Thyroid gland (tissue), 4 donors: Measurements from ENCODE around the gene INPP5F. TPM values are rescaled to one million over a fixed set of nuclear protein-coding genes. Genes with fewer than 3 reads are reported as not detected.
"Not testable (repeated sequence)": the region's sequence is repeated elsewhere in the genome, so short reads cannot be mapped to it uniquely, and the experiment has no call there.

Experiments
- DNase-seq, 2 donors: peaks; one replicate each; pipeline ENCODE4 v3.0.0-alpha.2; 2019
- H3K27ac ChIP-seq, 3 donors: fragments of 200-600 bp; sonication (generic); 1 replicate in 2 of 3; 2 replicates in 1 of 3; pipeline ENCODE4 v1.5.1; 2016 to 2019; ENCODE audit warnings: mild to moderate bottlenecking in 1 of 3, moderate library complexity in 1 of 3
- H3K27me3 ChIP-seq: fragments of 200-600 bp; sonication (generic); one replicate; pipeline ENCODE4 v1.5.1; 2019
- H3K36me3 ChIP-seq, 2 donors: fragments of 200-600 bp; sonication (generic); one replicate each; pipeline ENCODE4 v1.5.1; 2016 to 2019
- H3K4me1 ChIP-seq, 2 donors: fragments of 200-600 bp; sonication (generic); one replicate each; pipeline ENCODE4 v1.5.1; 2017 to 2019
- H3K4me3 ChIP-seq, 3 donors: fragments of 200-600 bp; sonication (generic); replicated peaks in 1 of 3; 1 replicate in 2 of 3; 2 replicates in 1 of 3; pipeline ENCODE4 v1.5.1; 2016; ENCODE audit warnings: mild to moderate bottlenecking in 1 of 3
- H3K9me3 ChIP-seq: fragments of 200-600 bp; sonication (generic); one replicate; pipeline ENCODE4 v1.5.1; 2017
- POLR2A ChIP-seq, 2 donors: fragments of 450-650 bp; IDR thresholded peaks; one replicate each; pipeline ENCODE4 v1.6.1; 2017; ENCODE audit warnings: antibody characterized with exemption in 2 of 2, mild to moderate bottlenecking in 2 of 2, moderate library complexity in 1 of 2
- WGBS, 2 donors: methylation state at CpG; one replicate each; pipeline ENCODE4 v1.1.5; 2017; 5-methylcytosine and 5-hydroxymethylcytosine counted together
- intact Hi-C: fragments of 100-400 bp; cut with DNase I; formaldehyde crosslinking; loops from one replicate; pipeline ENCODE4 v1.15.1; 2023
- total RNA-seq, 4 donors: library from RNA; depleted of rRNA; stranded (reverse); fragments of >200 nt; gene quantifications; one replicate each; pipeline ENCODE4 v1.2.3, GENCODE V29; 2016
- TF ChIP-seq, protein P1 (sequence below), 6 experiments: fragments of 200-600 bp in 3 of 6; fragments of 450-650 bp in 3 of 6; sonication (generic) in 3 of 6; IDR thresholded peaks; one replicate each; pipeline ENCODE4 v1.5.1; 2016 to 2019; ENCODE audit warnings: antibody characterized with exemption in 6 of 6, mild to moderate bottlenecking in 2 of 6, inconsistent platforms in 1 of 6, moderate library complexity in 1 of 6

The INPP5F gene
- total RNA-seq, 4 donors from 2014 or later, result 12.6 to 14.9 (median 13.4) TPM

DNA sequence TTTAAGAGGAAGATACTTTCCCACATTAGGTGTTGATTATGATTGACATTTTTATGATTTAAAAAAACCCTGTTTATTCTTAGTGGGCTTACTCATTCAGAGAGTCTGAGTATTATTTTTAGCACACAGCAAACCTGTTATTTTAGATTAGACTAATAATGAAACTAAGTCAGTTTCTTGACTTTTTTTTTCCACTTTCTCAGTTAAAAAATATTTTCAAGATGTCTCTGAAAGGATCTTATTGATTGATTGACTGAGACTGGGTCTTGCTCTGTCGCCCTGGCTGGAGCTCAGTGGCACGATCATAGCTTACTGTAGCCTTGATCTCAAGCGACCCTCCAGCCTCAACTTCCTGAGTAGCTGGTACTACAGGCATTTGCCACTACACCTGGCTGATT lies 20.4 kb upstream of the INPP5F start:
- no peaks in the 10 kb centered on the region for H3K4me1 ChIP-seq
- 85 to 86% methylated on average over 3 of the region's 3 CpGs for WGBS, 2 donors
- no peaks in the 10 kb centered on the region for H3K9me3 ChIP-seq
- no peak overlapping the region for H3K4me3 ChIP-seq
- no peak for TF ChIP-seq POLR2A (IDR thresholded peaks at IDR 0.05)
- TF ChIP-seq, protein P1, sequence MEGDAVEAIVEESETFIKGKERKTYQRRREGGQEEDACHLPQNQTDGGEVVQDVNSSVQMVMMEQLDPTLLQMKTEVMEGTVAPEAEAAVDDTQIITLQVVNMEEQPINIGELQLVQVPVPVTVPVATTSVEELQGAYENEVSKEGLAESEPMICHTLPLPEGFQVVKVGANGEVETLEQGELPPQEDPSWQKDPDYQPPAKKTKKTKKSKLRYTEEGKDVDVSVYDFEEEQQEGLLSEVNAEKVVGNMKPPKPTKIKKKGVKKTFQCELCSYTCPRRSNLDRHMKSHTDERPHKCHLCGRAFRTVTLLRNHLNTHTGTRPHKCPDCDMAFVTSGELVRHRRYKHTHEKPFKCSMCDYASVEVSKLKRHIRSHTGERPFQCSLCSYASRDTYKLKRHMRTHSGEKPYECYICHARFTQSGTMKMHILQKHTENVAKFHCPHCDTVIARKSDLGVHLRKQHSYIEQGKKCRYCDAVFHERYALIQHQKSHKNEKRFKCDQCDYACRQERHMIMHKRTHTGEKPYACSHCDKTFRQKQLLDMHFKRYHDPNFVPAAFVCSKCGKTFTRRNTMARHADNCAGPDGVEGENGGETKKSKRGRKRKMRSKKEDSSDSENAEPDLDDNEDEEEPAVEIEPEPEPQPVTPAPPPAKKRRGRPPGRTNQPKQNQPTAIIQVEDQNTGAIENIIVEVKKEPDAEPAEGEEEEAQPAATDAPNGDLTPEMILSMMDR (IDR thresholded peaks at IDR 0.05), result no peak
- H3K27ac ChIP-seq, result no peak overlapping the region
- H3K36me3 ChIP-seq, result no peaks in the 10 kb centered on the region
- no peak for DNase-seq
- intact Hi-C loops, result no loop called here
- H3K27me3 ChIP-seq, result no peaks in the 10 kb centered on the region

DNA sequence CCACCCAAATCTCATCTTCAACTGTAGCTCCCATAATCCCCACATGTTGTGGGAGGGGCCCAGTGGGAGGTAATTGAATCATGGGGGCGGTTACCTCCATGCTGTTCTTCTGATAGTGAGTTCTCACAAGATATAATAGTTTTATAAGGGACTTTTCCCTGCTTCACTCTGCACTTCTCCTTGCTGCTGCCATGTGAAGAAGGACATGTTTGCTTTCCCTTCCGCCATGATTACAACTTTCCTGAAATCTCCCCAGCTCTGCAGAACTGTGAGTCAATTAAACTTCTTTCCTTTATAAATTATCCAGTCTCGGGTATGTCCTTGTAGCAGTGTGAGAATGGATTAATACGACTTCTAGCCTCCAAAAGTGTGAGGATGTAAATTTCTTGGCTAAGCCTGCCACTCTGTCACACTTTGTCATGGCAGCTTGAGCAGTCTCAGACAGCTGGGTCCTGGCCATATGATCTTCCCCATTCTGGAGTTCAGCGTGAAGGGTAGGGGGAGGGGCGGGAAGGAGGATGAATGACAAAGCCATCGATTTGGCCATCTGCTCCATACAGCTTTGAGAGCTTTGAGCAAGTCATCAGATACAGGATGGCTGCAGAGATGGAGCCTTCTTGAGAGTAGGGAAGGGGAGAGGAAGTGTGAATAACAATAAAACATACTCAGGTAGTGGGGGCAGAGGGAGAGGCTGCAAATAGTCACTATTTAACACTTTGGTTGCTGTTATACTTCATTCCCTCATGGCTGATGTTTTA lies 19.1 kb upstream of the INPP5F start:
- Histone ChIP-seq H3K27ac (no peak overlapping the region), H3K4me1 (no peaks in the 10 kb centered on the region), H3K36me3 (no peaks in the 10 kb centered on the region), H3K4me3 (no peak overlapping the region), H3K9me3 (no peaks in the 10 kb centered on the region), H3K27me3 (no peaks in the 10 kb centered on the region)
- no peak for DNase-seq
- no peak for TF ChIP-seq POLR2A (IDR thresholded peaks at IDR 0.05)
- TF ChIP-seq, protein P1 (IDR thresholded peaks at IDR 0.05), result no peak
- WGBS, 2 donors, result 80 to 81% methylated on average over 7 of the region's 7 CpGs
- intact Hi-C loops, result no loop called here

DNA sequence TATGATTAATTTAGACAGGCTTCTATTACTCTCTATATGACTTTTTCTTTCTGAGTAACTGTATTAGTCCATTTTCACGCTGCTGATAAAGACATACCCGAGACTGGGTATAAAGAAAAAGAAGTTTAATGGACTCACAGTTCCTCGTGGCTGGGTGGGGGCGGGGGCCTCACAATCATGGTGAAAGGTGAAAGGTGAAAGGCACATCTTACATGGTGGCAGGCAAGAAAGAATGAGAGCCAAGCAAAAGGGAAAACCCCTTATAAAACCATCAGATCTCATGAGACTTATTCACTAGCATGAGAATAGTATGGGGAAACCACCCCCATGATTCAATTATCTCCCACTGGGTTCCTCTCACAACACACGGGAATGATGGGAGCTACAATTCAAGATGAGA lies 18.5 kb upstream of the INPP5F start:
- H3K9me3 ChIP-seq, H3K27me3 ChIP-seq, intact Hi-C loops, H3K4me3 ChIP-seq, H3K4me1 ChIP-seq, DNase-seq, H3K27ac ChIP-seq, H3K36me3 ChIP-seq: not testable (repeated sequence)
- 85 to 90% methylated on average over 5 of the region's 5 CpGs for WGBS, 2 donors

DNA sequence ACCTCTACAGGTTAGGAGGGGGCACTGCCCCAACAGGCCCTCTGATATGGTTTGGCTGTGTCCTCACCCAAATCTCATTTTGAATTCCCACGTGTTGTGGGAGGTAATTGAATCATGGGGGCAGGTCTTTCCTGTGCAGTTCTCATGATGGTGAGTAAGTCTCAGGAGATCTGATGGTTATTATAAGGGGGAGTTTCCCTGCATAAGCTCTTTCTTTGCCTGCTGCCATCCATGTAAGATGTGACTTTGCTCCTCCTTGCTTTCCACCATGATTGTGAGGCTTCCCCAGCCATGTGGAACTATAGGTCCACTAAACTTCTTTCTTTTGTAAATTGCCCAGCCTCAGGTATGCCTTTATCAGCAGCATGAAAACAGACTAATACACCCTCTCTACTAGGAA lies 14.9 kb upstream of the INPP5F start:
- 83 to 100% methylated on average over 1 of the region's 1 CpG for WGBS, 2 donors
- intact Hi-C loops, H3K36me3 ChIP-seq, H3K4me3 ChIP-seq, H3K9me3 ChIP-seq, H3K27me3 ChIP-seq, H3K4me1 ChIP-seq, H3K27ac ChIP-seq, DNase-seq: not testable (repeated sequence)

DNA sequence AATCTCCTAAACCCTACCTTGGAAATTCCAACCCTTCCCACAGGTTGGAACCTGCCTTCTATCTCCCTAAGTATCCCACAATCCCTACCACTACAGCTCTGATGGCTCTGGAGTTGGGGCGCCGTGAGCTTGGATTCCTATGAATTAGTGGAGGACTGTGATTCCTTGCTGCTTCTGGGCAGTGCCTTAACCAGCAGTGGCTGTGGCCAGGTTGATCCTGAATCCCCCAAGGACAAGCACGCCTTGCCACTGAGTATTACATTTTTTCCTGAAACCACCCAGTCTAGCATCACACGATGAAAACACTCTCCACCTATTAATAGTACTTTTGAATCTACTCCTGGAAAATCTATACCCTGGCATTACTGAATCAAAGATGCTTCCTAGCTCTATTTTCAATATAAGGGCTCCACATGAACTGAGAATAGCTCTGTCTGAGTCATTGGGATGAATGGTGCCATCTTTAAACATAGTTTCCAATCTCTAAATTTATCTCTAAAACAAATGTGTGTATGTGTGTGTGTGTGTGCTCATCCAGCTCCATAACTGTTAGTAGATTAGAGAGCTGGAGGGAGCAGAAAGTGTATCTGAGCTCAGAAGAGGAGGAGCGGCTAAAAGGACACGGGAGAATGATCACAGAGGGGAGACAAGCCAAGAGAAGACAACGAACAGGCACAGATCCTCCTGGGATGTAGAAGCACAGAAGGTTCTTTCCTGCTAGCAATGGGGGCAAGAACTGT lies 11.9 kb upstream of the INPP5F start:
- Histone ChIP-seq H3K4me3 (no peak overlapping the region), H3K27ac (no peak overlapping the region), H3K27me3 (no peaks in the 10 kb centered on the region), H3K4me1 (no peaks in the 10 kb centered on the region), H3K9me3 (no peaks in the 10 kb centered on the region), H3K36me3 (no peaks in the 10 kb centered on the region)
- DNase-seq, result no peak
- WGBS, 2 donors, result 59 to 62% methylated on average over 7 of the region's 7 CpGs
- TF ChIP-seq, protein P1 (IDR thresholded peaks at IDR 0.05), result no peak
- TF ChIP-seq POLR2A (IDR thresholded peaks at IDR 0.05), result no peak
- intact Hi-C loops, result no loop called here

DNA sequence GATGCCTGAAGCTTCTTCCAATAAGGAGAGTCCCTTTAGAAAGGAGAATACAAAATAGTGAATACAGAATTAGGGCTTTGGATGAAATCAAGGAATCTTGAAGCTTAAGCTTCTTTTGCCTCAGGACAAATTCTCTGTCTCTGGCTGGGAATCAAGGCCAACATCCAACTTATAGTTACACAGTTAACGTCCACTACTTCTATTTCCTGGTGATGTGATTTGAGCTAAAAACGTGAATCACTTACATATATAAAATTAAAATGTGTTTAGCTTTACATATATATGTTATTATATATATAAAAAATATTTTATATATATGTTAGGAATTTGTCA lies 11.4 kb upstream of the INPP5F start:
- 80 to 81% methylated on average over 2 of the region's 2 CpGs for WGBS, 2 donors
- no peak overlapping the region for H3K27ac ChIP-seq
- TF ChIP-seq, protein P1 (IDR thresholded peaks at IDR 0.05), result no peak
- no peak for TF ChIP-seq POLR2A (IDR thresholded peaks at IDR 0.05)

More for the DNA sequence above, 11.4 kb upstream of the INPP5F start:
- intact Hi-C loops, result no loop called here
- Histone ChIP-seq H3K9me3 (no peaks in the 10 kb centered on the region), H3K27me3 (no peaks in the 10 kb centered on the region), H3K36me3 (no peaks in the 10 kb centered on the region), H3K4me3 (no peak overlapping the region), H3K4me1 (no peaks in the 10 kb centered on the region)
- DNase-seq, result no peak
